Measurements from ENCODE around the gene NT5C3A. TPM values are rescaled to one million over a fixed set of nuclear protein-coding genes. Genes with fewer than 3 reads are reported as not detected.
A peak's percentile ranks its signal among the peaks of the same experiment; 100 is the strongest.
"Not testable (repeated sequence)": the region's sequence is repeated elsewhere in the genome, so short reads cannot be mapped to it uniquely, and the experiment has no call there.

Gene NT5C3A
- total RNA-seq, 4 donors from 2014 or later: 9.0 to 115 (median 55.7) TPM

- H3K9me3 ChIP-seq; H3K36me3 ChIP-seq; intact Hi-C loops (cut with DNase I; ENCODE audit: low total_unique reads); H3K27ac ChIP-seq; H3K4me3 ChIP-seq; in situ Hi-C loops (cut with MboI; ENCODE audit: low pct_ligation_motif_present in 1 of 4, low pct_unique_long_range_greater_than_20kb in 1 of 4, low sequenced_read_pairs in 3 of 4); DNase-seq; H3K4me1 ChIP-seq; H3K27me3 ChIP-seq: not testable (repeated sequence)
- whole genome bisulfite sequencing, 2 donors (ENCODE audit: low coverage in 1 of 2): 90% methylated on average over 6 to 10 of the region's 10 CpGs
Observed at GRCh38 chr7:33004104-33004616, 58.4 kb downstream of the NT5C3A start.

- intact Hi-C loops (cut with DNase I; ENCODE audit: low total_unique reads); in situ Hi-C loops (cut with MboI; ENCODE audit: low pct_ligation_motif_present in 1 of 4, low pct_unique_long_range_greater_than_20kb in 1 of 4, low sequenced_read_pairs in 3 of 4): not testable (repeated sequence)
Observed at GRCh38 chr7:33003111-33003510, 59.5 kb downstream of the NT5C3A start.

GRCh38 chr7:32999380-32999779, 63.2 kb downstream of the NT5C3A start:
- intact Hi-C loops (cut with DNase I; ENCODE audit: low total_unique reads); H3K27me3 ChIP-seq; DNase-seq; H3K4me3 ChIP-seq; H3K36me3 ChIP-seq; H3K9me3 ChIP-seq; in situ Hi-C loops (cut with MboI; ENCODE audit: low pct_ligation_motif_present in 1 of 4, low pct_unique_long_range_greater_than_20kb in 1 of 4, low sequenced_read_pairs in 3 of 4): not testable (repeated sequence)
- H3K4me1 ChIP-seq: peaks cover 4 to 25% (median 17%) of the 10 kb centered on the region in 4 donors
- 32 to 34% methylated on average over 4 of the region's 4 CpGs for WGBS, 2 donors (ENCODE audit: low coverage in 1 of 2)
- peak overlapping the region; percentile 81 to 86 (median 82) for H3K27ac ChIP-seq

More at GRCh38 chr7:33003111-33003510, 59.5 kb downstream of the NT5C3A start:
- not testable (repeated sequence) for DNase-seq, H3K4me3 ChIP-seq, H3K9me3 ChIP-seq, H3K27ac ChIP-seq, H3K27me3 ChIP-seq, H3K36me3 ChIP-seq
- H3K4me1 ChIP-seq: peaks cover 4 to 18% (median 12%) of the 10 kb centered on the region in 4 donors

DNA sequence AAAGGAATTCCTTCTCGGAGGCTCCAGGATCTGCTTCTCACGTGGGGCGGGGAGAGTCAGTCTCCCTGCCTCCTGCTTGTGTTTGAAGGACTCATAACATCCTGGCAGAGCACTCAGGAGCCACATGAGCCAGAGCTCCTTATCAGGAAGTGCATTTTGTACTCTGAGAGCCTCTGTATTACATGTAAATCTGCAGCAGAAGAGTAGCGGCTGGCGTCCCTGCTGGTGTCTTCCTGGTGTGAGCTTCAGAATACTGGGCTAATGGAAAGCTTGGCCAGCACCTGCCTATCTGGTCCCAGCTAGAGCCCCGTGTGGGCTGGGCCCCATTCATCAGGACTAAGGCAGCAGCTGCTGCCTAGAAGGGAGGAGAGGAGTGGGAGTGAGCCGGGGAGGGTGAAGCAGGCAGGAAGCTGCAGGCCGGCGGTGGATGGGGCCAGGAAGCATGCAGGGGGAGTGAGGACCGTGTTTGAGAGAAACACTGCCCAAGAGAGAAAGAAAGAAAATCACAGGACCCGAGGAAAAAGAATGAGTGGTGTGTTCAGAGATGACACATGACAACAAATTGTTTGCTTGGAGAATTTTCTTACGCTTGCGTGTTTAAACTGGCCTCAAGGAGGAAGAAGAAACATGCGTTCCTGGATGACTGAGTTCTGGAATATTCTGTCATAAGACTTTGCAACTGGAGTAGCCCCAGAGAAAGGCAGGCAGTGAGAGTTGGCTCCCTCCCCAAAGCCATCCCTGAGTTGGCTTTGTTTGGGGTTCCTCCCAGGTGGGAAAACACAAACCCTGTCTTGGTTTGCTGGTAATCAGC, 64.0 kb downstream of the NT5C3A start:
- 8 to 9% methylated on average over 8 to 14 of the region's 14 CpGs for WGBS, 2 donors (ENCODE audit: low coverage in 1 of 2)
- intact Hi-C loops (cut with DNase I; ENCODE audit: low total_unique reads); H3K36me3 ChIP-seq; H3K27me3 ChIP-seq; in situ Hi-C loops (cut with MboI; ENCODE audit: low pct_ligation_motif_present in 1 of 4, low pct_unique_long_range_greater_than_20kb in 1 of 4, low sequenced_read_pairs in 3 of 4); H3K9me3 ChIP-seq: not testable (repeated sequence)
- peak; percentile 16 to 62 (median 60) for TF ChIP-seq POLR2AphosphoS5 (IDR thresholded peaks at IDR 0.05)
- H3K4me3 ChIP-seq: peak overlapping the region in 1 of 4 donors; percentile 22
- peaks cover 4 to 25% (median 17%) of the 10 kb centered on the region in 4 donors for H3K4me1 ChIP-seq
- peak overlapping the region; percentile 81 to 86 (median 82) for H3K27ac ChIP-seq
- peak; percentile 72 for DNase-seq

GRCh38 chr7:32997956-32998355, 64.6 kb downstream of the NT5C3A start:
- in situ Hi-C loops (cut with MboI; ENCODE audit: low pct_ligation_motif_present in 1 of 4, low pct_unique_long_range_greater_than_20kb in 1 of 4, low sequenced_read_pairs in 3 of 4); intact Hi-C loops (cut with DNase I; ENCODE audit: low total_unique reads); H3K27me3 ChIP-seq; DNase-seq; H3K9me3 ChIP-seq; H3K36me3 ChIP-seq: not testable (repeated sequence)
- Histone ChIP-seq H3K4me3 (peak overlapping the region in 1 of 4 donors; percentile 22), H3K27ac (peak overlapping the region; percentile 81 to 86 (median 82)), H3K4me1 (peaks cover 4 to 25% (median 17%) of the 10 kb centered on the region in 4 donors)
- 33 to 55% methylated on average over 1 to 2 of the region's 4 CpGs for WGBS, 2 donors (ENCODE audit: low coverage in 1 of 2)

- peak; percentile 72 for DNase-seq
- H3K36me3 ChIP-seq; in situ Hi-C loops (cut with MboI; ENCODE audit: low pct_ligation_motif_present in 1 of 4, low pct_unique_long_range_greater_than_20kb in 1 of 4, low sequenced_read_pairs in 3 of 4); intact Hi-C loops (cut with DNase I; ENCODE audit: low total_unique reads); H3K4me3 ChIP-seq; H3K9me3 ChIP-seq; H3K27me3 ChIP-seq: not testable (repeated sequence)
- 58% methylated on average over 6 of the region's 6 CpGs; no CpG with 5 or more reads in 1 of the 2 donors for WGBS, 2 donors (ENCODE audit: low coverage in 1 of 2)
- Histone ChIP-seq H3K4me1 (peaks cover 0 to 11% (median 9%) of the 10 kb centered on the region in 4 donors), H3K27ac (peak overlapping the region; percentile 62 to 73 (median 68))
- peak in 2 of 3 donors; percentile 29 to 38 for TF ChIP-seq POLR2AphosphoS5 (IDR thresholded peaks at IDR 0.05)
Observed at GRCh38 chr7:32992750-32993149, 69.8 kb downstream of the NT5C3A start.

- DNase-seq; H3K4me3 ChIP-seq; H3K36me3 ChIP-seq; H3K4me1 ChIP-seq; in situ Hi-C loops (cut with MboI; ENCODE audit: low pct_ligation_motif_present in 1 of 4, low pct_unique_long_range_greater_than_20kb in 1 of 4, low sequenced_read_pairs in 3 of 4); H3K9me3 ChIP-seq; intact Hi-C loops (cut with DNase I; ENCODE audit: low total_unique reads); H3K27me3 ChIP-seq: not testable (repeated sequence)
- peak overlapping the region; percentile 62 to 73 (median 66) for H3K27ac ChIP-seq
- WGBS, 2 donors (ENCODE audit: low coverage in 1 of 2): 56% methylated on average over 7 of the region's 9 CpGs; no CpG with 5 or more reads in 1 of the 2 donors
Observed at GRCh38 chr7:32991975-32992700, 70.4 kb downstream of the NT5C3A start.

DNA sequence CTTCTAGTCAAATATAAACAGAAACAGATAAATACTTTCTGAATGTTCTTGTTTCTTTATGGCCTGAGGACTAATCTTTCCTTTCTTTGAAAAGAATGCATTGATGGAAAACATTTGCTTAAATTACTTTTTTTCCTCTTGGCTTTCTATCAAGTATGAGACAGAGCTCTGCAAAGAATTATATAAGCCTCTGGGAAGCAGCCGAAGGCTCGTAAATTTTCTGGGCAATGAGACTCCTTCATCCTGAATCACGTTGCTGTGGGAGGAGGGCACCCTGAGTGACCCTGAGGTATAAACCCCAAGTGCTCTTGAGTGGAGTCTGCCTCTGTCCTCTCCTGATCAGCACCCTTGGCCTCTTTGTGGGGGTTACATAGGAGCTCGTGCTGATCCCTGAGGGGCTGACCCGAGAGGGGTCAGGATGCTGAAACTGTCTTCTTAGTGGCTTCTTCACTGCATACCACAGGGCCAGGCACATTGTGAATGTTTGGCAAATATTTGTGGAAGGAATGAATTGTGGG, 71.4 kb downstream of the NT5C3A start:
- H3K36me3 ChIP-seq; H3K27me3 ChIP-seq; intact Hi-C loops (cut with DNase I; ENCODE audit: low total_unique reads); H3K9me3 ChIP-seq; H3K4me1 ChIP-seq; DNase-seq; H3K4me3 ChIP-seq; in situ Hi-C loops (cut with MboI; ENCODE audit: low pct_ligation_motif_present in 1 of 4, low pct_unique_long_range_greater_than_20kb in 1 of 4, low sequenced_read_pairs in 3 of 4): not testable (repeated sequence)
- peak overlapping the region; percentile 23 to 46 (median 43) for H3K27ac ChIP-seq
- 17 to 35% methylated on average over 1 to 3 of the region's 5 CpGs for WGBS, 2 donors (ENCODE audit: low coverage in 1 of 2)

GRCh38 chr7:32988148-32988547, 74.4 kb downstream of the NT5C3A start:
- H3K9me3 ChIP-seq; in situ Hi-C loops (cut with MboI; ENCODE audit: low pct_ligation_motif_present in 1 of 4, low pct_unique_long_range_greater_than_20kb in 1 of 4, low sequenced_read_pairs in 3 of 4); H3K4me3 ChIP-seq; H3K4me1 ChIP-seq; H3K27ac ChIP-seq; H3K36me3 ChIP-seq; DNase-seq; intact Hi-C loops (cut with DNase I; ENCODE audit: low total_unique reads); H3K27me3 ChIP-seq: not testable (repeated sequence)
- 89% methylated on average over 8 of the region's 8 CpGs; no CpG with 5 or more reads in 1 of the 2 donors for WGBS, 2 donors (ENCODE audit: low coverage in 1 of 2)

- H3K9me3 ChIP-seq; intact Hi-C loops (cut with DNase I; ENCODE audit: low total_unique reads); H3K4me1 ChIP-seq; DNase-seq; H3K27me3 ChIP-seq; in situ Hi-C loops (cut with MboI; ENCODE audit: low pct_ligation_motif_present in 1 of 4, low pct_unique_long_range_greater_than_20kb in 1 of 4, low sequenced_read_pairs in 3 of 4); H3K36me3 ChIP-seq; H3K4me3 ChIP-seq; H3K27ac ChIP-seq: not testable (repeated sequence)
- WGBS, 2 donors (ENCODE audit: low coverage in 1 of 2): no CpG with 5 or more reads among the region's 2 CpGs
Observed at GRCh38 chr7:32979902-32980301, 82.7 kb downstream of the NT5C3A start.

Measured in transverse colon (tissue), 4 donors.